HepG2 (cell line): ENCODE results near the gene CSKMT.

Source experiments
- CTCF ChIP-seq: sonication (generic); formaldehyde crosslinking; IDR thresholded peaks from 2 replicates; pipeline ENCODE4 v1.5.0; 2020; ENCODE audit warnings: mild to moderate bottlenecking, missing genetic modification reagents, moderate library complexity
- HMGA1 ChIP-seq: sonication (generic); formaldehyde crosslinking; conservative IDR thresholded peaks from 2 replicates; pipeline ENCODE4 v1.4.0; 2020; ENCODE audit warnings: missing genetic modification reagents
- KDM1A ChIP-seq: IDR thresholded peaks from 2 replicates; pipeline ENCODE4 v1.6.1; 2016; ENCODE audit warnings: missing compliant biosample characterization
- POLR2AphosphoS5 ChIP-seq: IDR thresholded peaks from 2 replicates; pipeline ENCODE4 v1.6.1; 2012; ENCODE audit warnings: low read depth, low read length
- STAG1 ChIP-seq: sonication (generic); formaldehyde crosslinking; IDR thresholded peaks from 2 replicates; pipeline ENCODE4 v1.4.0; 2020; ENCODE audit warnings: missing genetic modification reagents
- TBL1XR1 ChIP-seq: fragments of 150-350 bp; IDR thresholded peaks from 2 replicates; pipeline ENCODE4 v1.6.1; 2014; ENCODE audit warnings: borderline replicate concordance, low read length; ENCODE audit not compliant: partially characterized antibody
- ZKSCAN1 ChIP-seq: fragments of 150-350 bp; IDR thresholded peaks from 2 replicates; pipeline ENCODE4 v1.6.1; 2014; ENCODE audit warnings: low read length
- ZNF12 ChIP-seq: sonication (generic); formaldehyde crosslinking; IDR thresholded peaks from 2 replicates; pipeline ENCODE4 v1.5.0; 2020; ENCODE audit warnings: missing genetic modification reagents
- ZNF274 ChIP-seq: sonication (generic); formaldehyde crosslinking; IDR thresholded peaks from 2 replicates; pipeline ENCODE4 v1.5.1; 2020; ENCODE audit warnings: mild to moderate bottlenecking, missing genetic modification reagents
- ZNF317 ChIP-seq: sonication (generic); formaldehyde crosslinking; IDR thresholded peaks from 2 replicates; pipeline ENCODE4 v1.5.0; 2020; ENCODE audit warnings: mild to moderate bottlenecking, missing genetic modification reagents
- ZNF333 ChIP-seq: sonication (generic); formaldehyde crosslinking; IDR thresholded peaks from 2 replicates; pipeline ENCODE4 v1.4.0; 2020; ENCODE audit warnings: mild to moderate bottlenecking, missing genetic modification reagents, borderline replicate concordance
- ZNF652 ChIP-seq: IDR thresholded peaks from 2 replicates; pipeline ENCODE4 v1.6.1; 2016; ENCODE audit warnings: low read depth, borderline replicate concordance

GRCh38 chr11:62673196-62673525 is 8.0 kb downstream of the CSKMT start:
- no peak for TF ChIP-seq POLR2AphosphoS5
- TF ChIP-seq TBL1XR1 = no peak
- TF ChIP-seq CTCF (CRISPR knock-in tag) = no peak
- no peak for TF ChIP-seq ZNF317 (CRISPR knock-in tag)
- no peak for TF ChIP-seq ZNF333 (CRISPR knock-in tag)
- TF ChIP-seq ZNF12 (CRISPR knock-in tag) = no peak
- no peak for TF ChIP-seq ZKSCAN1
- TF ChIP-seq KDM1A (CRISPR knock-in tag) = no peak
- TF ChIP-seq ZNF652 (CRISPR knock-in tag) = no peak
- no peak for TF ChIP-seq HMGA1 (CRISPR knock-in tag)
- TF ChIP-seq ZNF274 (CRISPR knock-in tag) = no peak
- TF ChIP-seq STAG1 (CRISPR knock-in tag) = no peak
